Measurements from ENCODE around the gene MAD1L1. TPM values are rescaled to one million over a fixed set of nuclear protein-coding genes. Genes with fewer than 3 reads are reported as not detected.

Gene MAD1L1
- total and polyA plus RNA-seq, 7 donors = 11.7 to 17.5 (median 15.6) TPM

DNA sequence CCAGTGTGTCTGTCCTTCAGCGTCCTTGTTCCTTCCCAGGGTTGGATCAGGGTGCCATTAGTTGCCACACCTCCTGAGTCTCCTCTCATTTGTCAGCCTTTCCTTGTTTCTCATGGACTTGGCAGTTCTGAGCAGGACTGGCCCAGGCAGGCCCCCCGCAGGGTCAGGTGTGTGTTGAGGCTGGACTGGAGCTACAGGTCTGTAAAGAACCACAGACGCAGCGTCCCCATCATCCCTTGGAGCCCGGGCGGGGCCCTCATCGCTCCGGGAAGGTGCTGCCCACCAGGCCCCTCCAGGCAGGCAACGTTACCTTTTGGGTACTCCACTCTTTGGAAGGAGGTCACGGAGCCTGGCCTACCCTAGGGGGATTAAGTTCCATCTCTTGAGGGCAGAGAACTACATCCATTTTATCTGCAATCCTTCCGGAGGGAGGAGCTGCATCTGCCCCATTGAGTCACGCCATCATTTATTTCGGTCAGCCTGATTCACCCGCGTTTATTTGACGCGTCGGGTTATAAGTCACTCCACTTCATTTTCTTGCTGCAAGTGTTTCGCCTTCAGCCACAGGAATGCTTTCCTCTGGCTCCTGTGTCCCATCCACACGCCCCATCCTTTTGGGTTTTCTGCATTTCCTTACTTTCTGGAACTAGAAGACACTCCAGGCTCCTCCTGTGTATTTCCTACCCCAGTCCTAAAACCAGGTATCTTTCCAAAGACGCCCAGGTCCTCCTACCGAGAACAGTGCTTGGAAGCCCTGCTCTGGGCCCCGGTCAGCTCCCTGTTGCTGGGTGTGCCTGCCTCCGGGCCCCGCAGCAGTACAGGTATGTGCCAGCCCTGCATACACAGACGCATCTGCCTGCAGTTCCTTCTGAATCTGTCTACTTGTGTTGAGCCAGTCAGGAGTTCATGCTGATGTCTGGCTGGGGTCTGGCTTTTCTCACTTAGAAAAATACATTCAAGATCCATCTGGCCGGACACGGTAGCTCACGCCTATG is 141.9 kb downstream of the MAD1L1 start:
- H3K9me3 ChIP-seq = no peaks in the 10 kb centered on the region
- intact Hi-C loops (cut with DNase I) = no loop called here
- no peak for DNase-seq
- TF ChIP-seq, protein P1, sequence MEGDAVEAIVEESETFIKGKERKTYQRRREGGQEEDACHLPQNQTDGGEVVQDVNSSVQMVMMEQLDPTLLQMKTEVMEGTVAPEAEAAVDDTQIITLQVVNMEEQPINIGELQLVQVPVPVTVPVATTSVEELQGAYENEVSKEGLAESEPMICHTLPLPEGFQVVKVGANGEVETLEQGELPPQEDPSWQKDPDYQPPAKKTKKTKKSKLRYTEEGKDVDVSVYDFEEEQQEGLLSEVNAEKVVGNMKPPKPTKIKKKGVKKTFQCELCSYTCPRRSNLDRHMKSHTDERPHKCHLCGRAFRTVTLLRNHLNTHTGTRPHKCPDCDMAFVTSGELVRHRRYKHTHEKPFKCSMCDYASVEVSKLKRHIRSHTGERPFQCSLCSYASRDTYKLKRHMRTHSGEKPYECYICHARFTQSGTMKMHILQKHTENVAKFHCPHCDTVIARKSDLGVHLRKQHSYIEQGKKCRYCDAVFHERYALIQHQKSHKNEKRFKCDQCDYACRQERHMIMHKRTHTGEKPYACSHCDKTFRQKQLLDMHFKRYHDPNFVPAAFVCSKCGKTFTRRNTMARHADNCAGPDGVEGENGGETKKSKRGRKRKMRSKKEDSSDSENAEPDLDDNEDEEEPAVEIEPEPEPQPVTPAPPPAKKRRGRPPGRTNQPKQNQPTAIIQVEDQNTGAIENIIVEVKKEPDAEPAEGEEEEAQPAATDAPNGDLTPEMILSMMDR (IDR thresholded peaks at IDR 0.05) = no peak
- H3K27me3 ChIP-seq (ENCODE audit: insufficient read depth in 3 of 3, low read length in 2 of 3) = no peaks in the 10 kb centered on the region
- H3K4me1 ChIP-seq = no peaks in the 10 kb centered on the region
- ATAC-seq = no peak
- H3K4me3 ChIP-seq = no peak overlapping the region
- 96 to 98% (median 97%) methylated on average over 29 of the region's 29 CpGs for WGBS, 3 donors
- no peaks in the 10 kb centered on the region for H3K36me3 ChIP-seq (ENCODE audit: insufficient read depth in 1 of 2, low read depth in 1 of 2)
- H3K27ac ChIP-seq = no peak overlapping the region

DNA sequence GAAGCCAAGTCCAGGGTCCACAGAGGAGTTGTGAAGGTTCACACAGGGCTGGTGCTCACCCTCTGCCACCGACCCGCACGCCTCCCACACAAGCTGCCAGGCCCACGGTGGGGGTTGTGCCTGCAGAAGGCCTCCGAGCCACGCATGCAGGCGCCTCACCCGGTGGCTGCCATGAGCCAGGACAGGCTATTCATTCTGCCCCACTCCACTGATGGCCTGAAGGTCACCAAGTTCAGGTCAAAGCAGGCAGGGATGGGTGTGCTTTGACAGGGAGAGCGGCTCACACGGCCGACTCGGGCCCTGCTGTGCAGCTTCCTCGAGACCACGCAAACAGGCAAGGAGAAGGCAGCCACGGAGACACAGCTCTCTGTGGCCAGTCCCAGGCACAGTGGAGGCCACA is 143.9 kb downstream of the MAD1L1 start:
- H3K27me3 ChIP-seq (ENCODE audit: insufficient read depth in 3 of 3, low read length in 2 of 3) = no peaks in the 10 kb centered on the region
- WGBS, 3 donors = 95 to 97% (median 97%) methylated on average over 15 of the region's 15 CpGs
- H3K36me3 ChIP-seq (ENCODE audit: insufficient read depth in 1 of 2, low read depth in 1 of 2) = no peaks in the 10 kb centered on the region
- TF ChIP-seq, protein P1 (IDR thresholded peaks at IDR 0.05) = no peak
- H3K4me1 ChIP-seq = no peaks in the 10 kb centered on the region
- H3K27ac ChIP-seq = no peak overlapping the region
- H3K4me3 ChIP-seq = no peak overlapping the region
- DNase-seq (no peak), ATAC-seq (no peak)
- H3K9me3 ChIP-seq = no peaks in the 10 kb centered on the region
- intact Hi-C loops (cut with DNase I) = no loop called here

DNA sequence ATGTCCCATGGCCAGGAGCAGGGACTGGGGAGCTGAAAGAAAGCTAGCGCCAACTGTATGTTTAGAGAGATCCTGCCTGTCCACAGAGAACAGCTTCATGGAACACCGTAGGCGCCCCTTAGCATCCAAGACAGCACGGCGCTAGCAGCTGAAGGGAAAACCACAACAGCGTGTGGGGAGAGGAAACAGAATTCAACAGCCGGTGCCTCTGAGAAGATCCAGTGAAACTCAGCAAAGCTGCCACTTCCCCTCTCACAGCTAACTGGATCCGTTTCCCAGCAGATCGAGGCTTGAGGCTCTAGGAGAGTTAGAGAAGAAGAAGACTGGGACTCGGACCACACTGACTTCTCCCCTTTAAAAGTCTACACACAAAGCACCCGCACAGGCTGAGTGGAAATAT is 145.0 kb downstream of the MAD1L1 start:
- TF ChIP-seq, protein P1 (IDR thresholded peaks at IDR 0.05) = no peak
- Histone ChIP-seq H3K36me3 (ENCODE audit: insufficient read depth in 1 of 2, low read depth in 1 of 2) (no peaks in the 10 kb centered on the region), H3K27ac (no peak overlapping the region), H3K4me1 (no peaks in the 10 kb centered on the region), H3K9me3 (no peaks in the 10 kb centered on the region), H3K4me3 (no peak overlapping the region), H3K27me3 (ENCODE audit: insufficient read depth in 3 of 3, low read length in 2 of 3) (no peaks in the 10 kb centered on the region)
- ATAC-seq = no peak
- intact Hi-C loops (cut with DNase I) = no loop called here
- 93 to 95% (median 93%) methylated on average over 11 of the region's 11 CpGs for whole genome bisulfite sequencing, 3 donors
- no peak for DNase-seq

GRCh38 chr7:2086229-2086628 is 146.5 kb downstream of the MAD1L1 start:
- 35 to 66% (median 42%) methylated on average over 13 of the region's 13 CpGs for WGBS, 3 donors
- DNase-seq (no peak), ATAC-seq (peak in 3 of 4 donors; percentile 45 to 62 (median 50))
- Histone ChIP-seq H3K27ac (no peak overlapping the region), H3K27me3 (ENCODE audit: insufficient read depth in 3 of 3, low read length in 2 of 3) (no peaks in the 10 kb centered on the region), H3K4me1 (no peaks in the 10 kb centered on the region), H3K4me3 (no peak overlapping the region), H3K9me3 (no peaks in the 10 kb centered on the region), H3K36me3 (ENCODE audit: insufficient read depth in 1 of 2, low read depth in 1 of 2) (no peaks in the 10 kb centered on the region)
- TF ChIP-seq, protein P1 (IDR thresholded peaks at IDR 0.05) = no peak
- intact Hi-C loops (cut with DNase I) = no loop called here
